Kidney capillary endothelial cell (primary cell): ENCODE data around the gene INCENP.

Source experiments
- DNase-seq: peaks from one replicate; pipeline ENCODE4 v3.0.0-alpha.2; 2018; ENCODE audit warnings: low spot score

Gene INCENP

GRCh38 chr11:62141111-62142042 is 17.6 kb downstream of the INCENP start:
- no peak for DNase-seq

GRCh38 chr11:62142043-62142375 is 18.2 kb downstream of the INCENP start:
- DNase-seq, result no peak

GRCh38 chr11:62142921-62143320 is 19.1 kb downstream of the INCENP start:
- no peak for DNase-seq

GRCh38 chr11:62143727-62144126 is 19.9 kb downstream of the INCENP start:
- DNase-seq, result no peak

- DNase-seq, result no peak
Measured at GRCh38 chr11:62144641-62145255, 20.9 kb downstream of the INCENP start.

GRCh38 chr11:62145261-62145871 is 21.6 kb downstream of the INCENP start:
- no peak for DNase-seq

- no peak for DNase-seq
Measured at GRCh38 chr11:62146476-62147200, 22.8 kb downstream of the INCENP start.

GRCh38 chr11:62147545-62147944 is 23.7 kb downstream of the INCENP start:
- DNase-seq, result no peak

GRCh38 chr11:62148271-62148980 is 24.6 kb downstream of the INCENP start:
- no peak for DNase-seq

- DNase-seq, result no peak
Measured at GRCh38 chr11:62149986-62150886, 26.4 kb downstream of the INCENP start.

GRCh38 chr11:62150887-62151736 is 27.3 kb downstream of the INCENP start:
- no peak for DNase-seq

- no peak for DNase-seq
Measured at GRCh38 chr11:62151737-62152102, 27.9 kb downstream of the INCENP start.

- DNase-seq, result peak; percentile 17
Measured at GRCh38 chr11:62152245-62153086, 28.7 kb downstream of the INCENP start.

GRCh38 chr11:62153087-62153395 is 29.2 kb downstream of the INCENP start:
- no peak for DNase-seq

- no peak for DNase-seq
Measured at GRCh38 chr11:62153617-62154016, 29.8 kb downstream of the INCENP start.

- no peak for DNase-seq
Measured at GRCh38 chr11:62157603-62158002, 33.8 kb downstream of the INCENP start.

- no peak for DNase-seq
Measured at GRCh38 chr11:62166371-62166770, 42.6 kb downstream of the INCENP start.

- no peak for DNase-seq
Measured at GRCh38 chr11:62169448-62169847, 45.6 kb downstream of the INCENP start.

GRCh38 chr11:62169935-62170334 is 46.1 kb downstream of the INCENP start:
- no peak for DNase-seq
